Measurements from ENCODE around the gene MAFB.
"Not testable (repeated sequence)": the region's sequence is repeated elsewhere in the genome, so short reads cannot be mapped to it uniquely, and the experiment has no call there.

The MAFB gene

GRCh38 chr20:40689100-40689942 lies at the start of gene MAFB:
Gene MAFB (minus strand): TSS chr20:40689236. CDS start chr20:40688850, 386 bp downstream.
- peak in 1 of 2 experiments; percentile 4 for DNase-seq

GRCh38 chr20:40736468-40736867 lies 47.4 kb upstream of the MAFB start:
- not testable (repeated sequence) for DNase-seq

- DNase-seq, result no peak
Observed at GRCh38 chr20:40728996-40729395, 40.0 kb upstream of the MAFB start.

- DNase-seq, result no peak
Observed at GRCh38 chr20:40728470-40728869, 39.4 kb upstream of the MAFB start.

- DNase-seq, result no peak
Observed at GRCh38 chr20:40727960-40728359, 38.9 kb upstream of the MAFB start.

GRCh38 chr20:40726776-40727175 lies 37.7 kb upstream of the MAFB start:
- DNase-seq, result no peak

GRCh38 chr20:40724566-40724965 lies 35.5 kb upstream of the MAFB start:
- no peak for DNase-seq

- DNase-seq, result no peak
Observed at GRCh38 chr20:40720826-40721225, 31.8 kb upstream of the MAFB start.

GRCh38 chr20:40720099-40720498 lies 31.1 kb upstream of the MAFB start:
- DNase-seq, result no peak

GRCh38 chr20:40718982-40719729 lies 30.1 kb upstream of the MAFB start:
- DNase-seq, result no peak

- DNase-seq, result no peak
Observed at GRCh38 chr20:40718214-40718977, 29.4 kb upstream of the MAFB start.

GRCh38 chr20:40717343-40717865 lies 28.4 kb upstream of the MAFB start:
- no peak for DNase-seq

- no peak for DNase-seq
Observed at GRCh38 chr20:40715491-40715890, 26.5 kb upstream of the MAFB start.

- no peak for DNase-seq
Observed at GRCh38 chr20:40714916-40715315, 25.9 kb upstream of the MAFB start.

GRCh38 chr20:40714109-40714508 lies 25.1 kb upstream of the MAFB start:
- no peak for DNase-seq

GRCh38 chr20:40713508-40713907 lies 24.5 kb upstream of the MAFB start:
- no peak for DNase-seq

GRCh38 chr20:40711079-40711478 lies 22.0 kb upstream of the MAFB start:
- DNase-seq, result no peak

- no peak for DNase-seq
Observed at GRCh38 chr20:40710603-40711002, 21.6 kb upstream of the MAFB start.

GRCh38 chr20:40706977-40707582 lies 18.0 kb upstream of the MAFB start:
- DNase-seq, result no peak

GRCh38 chr20:40705413-40705812 lies 16.4 kb upstream of the MAFB start:
- no peak for DNase-seq

GRCh38 chr20:40704828-40705227 lies 15.8 kb upstream of the MAFB start:
- DNase-seq, result no peak

GRCh38 chr20:40703975-40704530 lies 15.0 kb upstream of the MAFB start:
- DNase-seq, result no peak
